ENCODE measurements around the gene HSD3B1.
"Not testable (repeated sequence)": the region's sequence is repeated elsewhere in the genome, so short reads cannot be mapped to it uniquely, and the experiment has no call there.

The HSD3B1 gene

DNA sequence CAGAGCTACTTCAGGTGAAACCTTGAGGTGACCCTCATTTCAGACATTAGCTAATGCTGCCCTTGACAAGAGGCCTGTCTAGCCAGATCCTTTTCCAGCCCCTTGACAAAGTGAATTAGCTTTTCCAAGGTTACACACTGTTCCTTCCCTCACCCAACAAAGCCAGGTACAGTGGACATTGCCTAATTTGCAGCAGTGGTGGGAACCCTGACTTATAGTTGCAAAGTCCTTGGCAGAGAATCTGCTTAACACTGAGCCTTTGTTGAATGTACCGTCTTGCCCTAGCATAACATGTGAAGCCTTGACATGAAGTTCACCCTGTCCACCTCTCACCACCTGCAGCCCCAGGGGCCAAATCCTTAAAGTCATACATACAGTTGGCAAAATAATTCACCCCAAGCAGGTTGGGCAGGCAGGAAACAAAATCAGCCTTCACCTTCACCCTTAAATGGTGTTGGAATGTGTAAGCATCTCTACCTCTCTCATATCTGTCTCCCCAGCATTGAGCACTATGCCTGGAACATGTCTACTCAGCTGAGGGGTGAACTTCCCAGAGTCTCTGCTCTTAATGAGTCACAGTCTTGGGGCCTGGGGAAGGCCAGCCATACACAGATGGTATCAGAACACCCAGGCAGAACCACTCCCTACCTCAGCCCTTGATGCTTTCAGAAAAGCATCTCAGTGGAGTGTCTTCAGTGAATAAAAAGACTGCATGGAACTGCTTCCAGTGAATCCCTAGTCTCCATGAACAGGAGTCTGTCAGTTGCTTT is 46.5 kb downstream of the HSD3B1 start:
- DNase-seq (ENCODE audit: low read depth), result not testable (repeated sequence)

DNA sequence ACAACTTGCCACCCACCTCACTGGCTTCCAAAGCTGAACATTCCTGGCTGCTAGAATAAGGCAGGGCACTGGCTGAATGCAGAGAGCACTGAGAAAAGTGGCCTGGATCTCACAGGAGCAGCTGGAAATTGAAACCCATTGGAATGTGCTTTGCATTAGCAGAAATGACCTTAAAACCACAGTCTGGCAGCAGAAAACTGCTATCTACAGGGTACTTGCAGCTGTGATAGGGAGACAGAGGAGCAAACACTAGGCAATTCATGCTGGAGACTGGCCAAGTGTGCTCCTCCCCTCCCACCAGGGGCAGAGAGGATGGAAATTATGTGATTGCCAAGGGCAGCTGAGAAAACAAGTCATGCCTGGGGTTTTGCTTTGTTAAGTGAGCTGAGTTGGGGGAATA is 47.2 kb downstream of the HSD3B1 start:
- no peak for DNase-seq (ENCODE audit: low read depth)

DNA sequence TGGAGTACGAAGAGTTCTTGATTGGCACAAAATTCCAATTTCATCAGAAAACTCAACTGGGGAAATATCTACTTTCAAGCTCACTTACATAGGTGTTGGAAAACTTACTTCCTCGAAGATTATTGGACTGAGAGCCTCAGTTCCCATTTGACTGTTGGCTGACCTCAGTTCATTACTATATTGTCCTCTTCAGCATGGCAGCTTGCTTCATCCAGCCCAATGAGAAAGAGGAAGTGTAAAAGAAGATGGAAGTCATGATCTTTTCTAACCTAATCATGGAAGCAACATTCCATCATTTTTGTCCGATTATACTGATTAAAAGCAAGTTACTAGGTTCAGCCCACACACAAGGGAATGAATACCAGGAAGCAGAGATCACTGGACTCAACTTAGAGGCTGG is 49.4 kb downstream of the HSD3B1 start:
- DNase-seq (ENCODE audit: low read depth), result no peak

DNA sequence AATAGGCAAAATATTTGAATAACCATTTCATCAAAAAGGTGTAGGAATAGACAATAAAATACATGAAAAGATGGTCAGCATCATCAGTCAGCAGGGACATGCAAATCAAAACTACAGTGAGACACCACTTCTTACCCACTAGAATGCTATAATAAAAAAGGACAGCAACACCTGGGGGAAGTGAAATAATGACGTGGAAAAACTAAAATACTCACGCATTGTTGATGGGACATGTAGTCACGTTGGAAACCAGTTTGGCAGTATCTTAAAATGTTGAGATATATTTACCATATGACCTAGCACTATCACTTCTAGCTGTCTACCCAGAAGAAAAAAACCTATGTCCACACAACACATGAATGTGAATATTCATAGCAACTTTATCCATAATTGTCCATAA is 53.4 kb downstream of the HSD3B1 start:
- not testable (repeated sequence) for DNase-seq (ENCODE audit: low read depth)

DNA sequence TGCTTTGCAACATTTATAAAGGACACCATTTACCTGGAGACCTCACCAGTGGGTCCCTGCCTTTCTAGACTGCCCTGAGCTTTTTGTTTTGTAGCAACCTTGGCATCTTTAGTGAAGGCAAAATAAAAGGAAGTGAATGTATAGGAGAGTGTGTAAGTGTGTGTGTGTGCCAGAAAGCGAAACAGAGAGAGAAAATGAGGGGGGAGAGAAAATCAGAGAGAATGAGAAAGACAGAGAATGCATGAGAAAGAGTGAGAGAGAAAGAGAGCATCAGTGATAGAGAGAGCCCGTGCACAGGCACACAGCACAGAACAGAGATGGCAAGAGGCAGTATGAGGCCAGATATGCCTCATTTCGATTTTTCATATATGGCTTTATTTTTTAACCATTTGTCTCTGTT is 57.5 kb downstream of the HSD3B1 start:
- DNase-seq (ENCODE audit: low read depth), result no peak
